AG08395 (cell line): ENCODE data around the gene BCORL1.

Source experiments
- DNase-seq: peaks from one replicate; pipeline ENCODE4 v3.0.0; 2012; ENCODE audit warnings: mixed read lengths, low spot score

Gene BCORL1

GRCh38 chrX:130066975-130067615 lies 84.7 kb downstream of the BCORL1 start:
- no peak for DNase-seq

- no peak for DNase-seq
Observed at GRCh38 chrX:130071611-130072344, 89.3 kb downstream of the BCORL1 start.

GRCh38 chrX:130072345-130072740 lies 89.9 kb downstream of the BCORL1 start:
- DNase-seq: no peak

- DNase-seq: no peak
Observed at GRCh38 chrX:130075777-130076176, 93.3 kb downstream of the BCORL1 start.

GRCh38 chrX:130079824-130080406 lies 97.5 kb downstream of the BCORL1 start:
- DNase-seq: peak; percentile 85

GRCh38 chrX:130080791-130081367 lies 98.4 kb downstream of the BCORL1 start:
- no peak for DNase-seq

GRCh38 chrX:130081421-130082045 lies 99.1 kb downstream of the BCORL1 start:
- DNase-seq: no peak

GRCh38 chrX:130082244-130083106 lies 100.0 kb downstream of the BCORL1 start:
- no peak for DNase-seq

- no peak for DNase-seq
Observed at GRCh38 chrX:130083107-130083490, 100.7 kb downstream of the BCORL1 start.

- DNase-seq: no peak
Observed at GRCh38 chrX:130083656-130084382, 101.4 kb downstream of the BCORL1 start.

GRCh38 chrX:130084631-130085237 lies 102.3 kb downstream of the BCORL1 start:
- DNase-seq: no peak

GRCh38 chrX:130085551-130086446 lies 103.4 kb downstream of the BCORL1 start:
- DNase-seq: no peak

GRCh38 chrX:130086447-130087206 lies 104.2 kb downstream of the BCORL1 start:
- no peak for DNase-seq

- no peak for DNase-seq
Observed at GRCh38 chrX:130090364-130090763, 107.9 kb downstream of the BCORL1 start.

- no peak for DNase-seq
Observed at GRCh38 chrX:130091980-130092522, 109.6 kb downstream of the BCORL1 start.

GRCh38 chrX:130093271-130093670 lies 110.8 kb downstream of the BCORL1 start:
- DNase-seq: no peak

GRCh38 chrX:130094696-130095095 lies 112.3 kb downstream of the BCORL1 start:
- no peak for DNase-seq
